Lower lobe of right lung (tissue), 2 donors: ENCODE results near the gene BAZ2B. TPM values are rescaled to one million over a fixed set of nuclear protein-coding genes. Genes with fewer than 3 reads are reported as not detected.

ENCODE experiments used
- ATAC-seq, 2 donors: fragments of 200-7000 bp; cut with Tn5 transposase; one replicate each; pipeline ENCODE4 v1.9.1; 2020 to 2022; ENCODE audit warnings: mild to moderate bottlenecking in 2 of 2, moderate library complexity in 2 of 2
- DNase-seq: peaks from one replicate; pipeline ENCODE4 v3.0.0-alpha.2; 2020
- H3K27ac ChIP-seq: fragments of 200-600 bp; one replicate; pipeline ENCODE4 v1.8.0; 2022
- H3K27me3 ChIP-seq: fragments of 200-600 bp; one replicate; pipeline ENCODE4 v1.8.0; 2022; ENCODE audit warnings: low read depth
- H3K36me3 ChIP-seq: fragments of 200-600 bp; one replicate; pipeline ENCODE4 v1.8.0; 2022; ENCODE audit warnings: mild to moderate bottlenecking
- H3K4me1 ChIP-seq: fragments of 200-600 bp; one replicate; pipeline ENCODE4 v1.8.0; 2022
- H3K4me3 ChIP-seq: fragments of 200-600 bp; one replicate; pipeline ENCODE4 v1.8.0; 2022; ENCODE audit warnings: mild to moderate bottlenecking
- H3K9me3 ChIP-seq: fragments of 200-600 bp; one replicate; pipeline ENCODE4 v1.8.0; 2022
- CTCF ChIP-seq: fragments of 200-600 bp; IDR thresholded peaks from one replicate; pipeline ENCODE4 v1.8.0; 2022; ENCODE audit warnings: antibody characterized with exemption, mild to moderate bottlenecking
- intact Hi-C: fragments of 100-400 bp; cut with DNase I; formaldehyde crosslinking; loops from one replicate; pipeline ENCODE4 v1.11.0; 2022
- total RNA-seq: library from RNA; stranded (reverse); fragmentation: NEBNext Ultra II Directional; extraction: Animal tissue kit (Norgen Biotek cat#: 25700); gene quantifications from one replicate; pipeline ENCODE4 v1.2.1, GENCODE V29; 2021
- donor health status: DM: no; HTN: yes; CAD: no; lungs with severe emphysema.

The BAZ2B gene
- total RNA-seq, 1 donor from 2014 or later = 97.4 TPM

DNA sequence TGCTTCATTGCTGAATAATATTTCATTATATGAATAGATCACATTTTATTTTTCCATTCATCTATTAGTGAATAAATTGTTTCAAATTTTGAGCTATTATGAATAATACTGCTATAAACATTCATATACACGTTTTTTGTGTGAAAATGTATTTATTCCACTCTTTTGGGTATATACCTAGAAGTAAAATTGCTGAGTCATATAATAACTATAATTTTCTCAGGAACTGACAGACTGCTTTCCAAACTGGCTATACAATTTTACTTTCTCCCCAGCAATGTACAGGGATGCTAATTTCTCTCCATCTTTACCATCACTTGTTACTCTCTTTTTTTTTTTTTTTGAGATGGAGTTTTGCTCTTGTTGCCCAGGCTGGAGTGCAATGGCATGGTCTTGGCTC is 35.5 kb upstream of the BAZ2B start:
- no peak for ATAC-seq
- no peak for TF ChIP-seq CTCF
- H3K4me1 ChIP-seq = no peaks in the 10 kb centered on the region
- H3K36me3 ChIP-seq = no peaks in the 10 kb centered on the region
- H3K27ac ChIP-seq = no peak overlapping the region
- H3K4me3 ChIP-seq = no peak overlapping the region
- peaks cover 7% of the 10 kb centered on the region for H3K9me3 ChIP-seq
- no peak for DNase-seq
- intact Hi-C loops = no loop called here
- H3K27me3 ChIP-seq = no peaks in the 10 kb centered on the region

- ATAC-seq (no peak), DNase-seq (no peak)
- Histone ChIP-seq H3K4me3 (no peak overlapping the region), H3K4me1 (no peaks in the 10 kb centered on the region), H3K27ac (no peak overlapping the region), H3K9me3 (peaks cover 7% of the 10 kb centered on the region), H3K27me3 (no peaks in the 10 kb centered on the region), H3K36me3 (no peaks in the 10 kb centered on the region)
- intact Hi-C loops = no loop called here
- TF ChIP-seq CTCF = no peak
These were observed 34.2 kb upstream of the BAZ2B start for GRCh38 chr2:159650574-159650973.

DNA sequence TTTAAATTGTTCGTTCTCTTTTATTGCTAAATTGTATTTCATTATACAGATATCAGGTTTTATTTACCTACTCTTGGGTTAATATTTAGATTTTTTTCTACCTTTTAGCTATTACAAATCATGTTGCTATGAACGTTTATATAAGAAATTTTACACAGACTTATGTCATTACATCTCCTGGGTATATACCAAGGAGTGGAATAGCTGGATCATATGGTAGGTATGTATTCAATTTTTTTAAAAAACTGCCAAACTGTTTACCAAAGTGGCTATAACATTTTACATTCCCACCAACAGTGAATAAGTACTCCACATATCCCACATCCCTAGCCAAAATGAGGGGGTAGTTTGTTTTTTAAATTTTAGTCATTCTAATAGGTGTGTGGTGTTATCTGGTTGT is 32.3 kb upstream of the BAZ2B start:
- TF ChIP-seq CTCF = no peak
- intact Hi-C loops = no loop called here
- no peaks in the 10 kb centered on the region for H3K36me3 ChIP-seq
- no peak overlapping the region for H3K4me3 ChIP-seq
- no peak for ATAC-seq
- H3K9me3 ChIP-seq = no peaks in the 10 kb centered on the region
- no peaks in the 10 kb centered on the region for H3K27me3 ChIP-seq
- H3K4me1 ChIP-seq = no peaks in the 10 kb centered on the region
- no peak for DNase-seq
- H3K27ac ChIP-seq = no peak overlapping the region

DNA sequence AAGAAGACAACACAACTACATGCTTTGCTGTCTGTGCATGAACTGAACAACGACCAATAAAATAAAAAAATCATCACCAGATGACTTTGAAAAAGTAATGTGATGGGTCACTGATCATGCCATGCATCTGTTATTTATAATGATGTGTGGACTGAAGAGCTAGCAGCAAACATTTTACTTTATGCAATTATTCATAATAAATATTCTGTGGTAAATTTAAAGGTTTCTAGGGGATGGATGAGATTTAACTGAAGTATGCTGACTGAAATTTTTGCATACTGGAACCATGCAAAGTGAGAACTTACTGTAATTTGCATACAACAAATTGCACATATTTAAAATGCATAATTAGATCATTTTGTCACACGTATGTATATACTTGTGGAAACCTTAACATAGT is 31.3 kb upstream of the BAZ2B start:
- Histone ChIP-seq H3K4me3 (no peak overlapping the region), H3K27ac (no peak overlapping the region), H3K27me3 (no peaks in the 10 kb centered on the region), H3K4me1 (no peaks in the 10 kb centered on the region), H3K9me3 (no peaks in the 10 kb centered on the region), H3K36me3 (no peaks in the 10 kb centered on the region)
- intact Hi-C loops = no loop called here
- ATAC-seq (no peak), DNase-seq (no peak)
- no peak for TF ChIP-seq CTCF

GRCh38 chr2:159640176-159640575 is 23.8 kb upstream of the BAZ2B start:
- no peak overlapping the region for H3K4me3 ChIP-seq
- peaks cover 1% of the 10 kb centered on the region for H3K4me1 ChIP-seq
- TF ChIP-seq CTCF = no peak
- H3K27ac ChIP-seq = no peak overlapping the region
- DNase-seq = no peak
- H3K36me3 ChIP-seq = no peaks in the 10 kb centered on the region
- no peaks in the 10 kb centered on the region for H3K27me3 ChIP-seq
- peaks cover 8% of the 10 kb centered on the region for H3K9me3 ChIP-seq
- intact Hi-C loops = no loop called here
- ATAC-seq = no peak

- intact Hi-C loops = no loop called here
- Histone ChIP-seq H3K27me3 (no peaks in the 10 kb centered on the region), H3K27ac (no peak overlapping the region), H3K36me3 (no peaks in the 10 kb centered on the region), H3K9me3 (peaks cover 8% of the 10 kb centered on the region), H3K4me3 (no peak overlapping the region), H3K4me1 (peaks cover 6% of the 10 kb centered on the region)
- no peak for ATAC-seq
- no peak for TF ChIP-seq CTCF
- DNase-seq = no peak
These were observed 23.4 kb upstream of the BAZ2B start for GRCh38 chr2:159639712-159640111.
